T-helper 1 cell treated with Interleukin-12 subunit alpha and Interleukin-12 subunit beta and Interleukin-4 antibody, amounts not matched to agents 30 μg/mL and 1 μg/mL, for 36 hours (primary cell): ENCODE results near the gene ZBTB18.
"Not testable (repeated sequence)": the region's sequence is repeated elsewhere in the genome, so short reads cannot be mapped to it uniquely, and the experiment has no call there.

Experiments used
- H3K27ac Mint-ChIP-seq: one replicate; pipeline ENCODE4 v1.8.0; 2021; ENCODE audit warnings: mild to moderate bottlenecking, mixed read lengths
- H3K27me3 Mint-ChIP-seq: one replicate; pipeline ENCODE4 v1.8.0; 2021; ENCODE audit warnings: low read depth, mixed read lengths
- H3K36me3 Mint-ChIP-seq: one replicate; pipeline ENCODE4 v1.8.0; 2021; ENCODE audit warnings: low read depth, mixed read lengths
- H3K4me1 Mint-ChIP-seq: one replicate; pipeline ENCODE4 v1.8.0; 2021; ENCODE audit warnings: low read depth, mixed read lengths
- H3K4me3 Mint-ChIP-seq: one replicate; pipeline ENCODE4 v1.8.0; 2021; ENCODE audit warnings: mild to moderate bottlenecking, moderate library complexity, mixed read lengths
- H3K9me3 Mint-ChIP-seq: one replicate; pipeline ENCODE4 v1.8.0; 2021; ENCODE audit warnings: mixed read lengths

The ZBTB18 gene

GRCh38 chr1:244050835-244051444, at the start of gene ZBTB18:
Gene ZBTB18, plus strand, starts transcription at chr1:244051283. Its CDS starts 149 bp downstream, at chr1:244051432.
- peaks cover 15% of the 10 kb centered on the region for H3K36me3 Mint-ChIP-seq
- peaks cover 28% of the 10 kb centered on the region for H3K4me1 Mint-ChIP-seq
- peak within 1 kb of the TSS; percentile 98 for H3K4me3 Mint-ChIP-seq
- no peaks in the 10 kb centered on the region for H3K9me3 Mint-ChIP-seq
- no peak within 1 kb of the TSS for H3K27ac Mint-ChIP-seq
- peaks cover 29% of the 10 kb centered on the region for H3K27me3 Mint-ChIP-seq

- Mint-ChIP-seq H3K27ac (no peak overlapping the region), H3K9me3 (no peaks in the 10 kb centered on the region), H3K27me3 (no peaks in the 10 kb centered on the region), H3K4me3 (no peak overlapping the region), H3K36me3 (no peaks in the 10 kb centered on the region), H3K4me1 (peaks cover 12% of the 10 kb centered on the region)
Measured at GRCh38 chr1:244002721-244003120, 48.4 kb upstream of the ZBTB18 start.

GRCh38 chr1:244005455-244005854, 45.6 kb upstream of the ZBTB18 start:
- Mint-ChIP-seq H3K4me1 (peaks cover 12% of the 10 kb centered on the region), H3K4me3 (no peak overlapping the region), H3K36me3 (no peaks in the 10 kb centered on the region), H3K27me3 (no peaks in the 10 kb centered on the region), H3K27ac (no peak overlapping the region), H3K9me3 (no peaks in the 10 kb centered on the region)

GRCh38 chr1:244006381-244006901, 44.6 kb upstream of the ZBTB18 start:
- no peaks in the 10 kb centered on the region for H3K27me3 Mint-ChIP-seq
- H3K36me3 Mint-ChIP-seq = no peaks in the 10 kb centered on the region
- no peak overlapping the region for H3K27ac Mint-ChIP-seq
- no peak overlapping the region for H3K4me3 Mint-ChIP-seq
- peaks cover 12% of the 10 kb centered on the region for H3K4me1 Mint-ChIP-seq
- no peaks in the 10 kb centered on the region for H3K9me3 Mint-ChIP-seq

- no peak overlapping the region for H3K27ac Mint-ChIP-seq
- no peaks in the 10 kb centered on the region for H3K36me3 Mint-ChIP-seq
- no peak overlapping the region for H3K4me3 Mint-ChIP-seq
- H3K27me3 Mint-ChIP-seq = no peaks in the 10 kb centered on the region
- no peaks in the 10 kb centered on the region for H3K9me3 Mint-ChIP-seq
- H3K4me1 Mint-ChIP-seq = peaks cover 12% of the 10 kb centered on the region
Measured at GRCh38 chr1:244006961-244007360, 44.1 kb upstream of the ZBTB18 start.

GRCh38 chr1:244010191-244010590, 40.9 kb upstream of the ZBTB18 start:
- no peak overlapping the region for H3K4me3 Mint-ChIP-seq
- no peaks in the 10 kb centered on the region for H3K4me1 Mint-ChIP-seq
- H3K27ac Mint-ChIP-seq = no peak overlapping the region

GRCh38 chr1:244010703-244011123, 40.4 kb upstream of the ZBTB18 start:
- Mint-ChIP-seq H3K27ac (no peak overlapping the region), H3K9me3 (no peaks in the 10 kb centered on the region), H3K4me1 (no peaks in the 10 kb centered on the region), H3K27me3 (peaks cover 5% of the 10 kb centered on the region), H3K36me3 (no peaks in the 10 kb centered on the region), H3K4me3 (no peak overlapping the region)

More at GRCh38 chr1:244010191-244010590, 40.9 kb upstream of the ZBTB18 start:
- H3K9me3 Mint-ChIP-seq = no peaks in the 10 kb centered on the region
- peaks cover 2% of the 10 kb centered on the region for H3K27me3 Mint-ChIP-seq
- H3K36me3 Mint-ChIP-seq = no peaks in the 10 kb centered on the region

- Mint-ChIP-seq H3K27me3 (peaks cover 5% of the 10 kb centered on the region), H3K9me3 (no peaks in the 10 kb centered on the region), H3K4me1 (no peaks in the 10 kb centered on the region), H3K27ac (no peak overlapping the region), H3K36me3 (no peaks in the 10 kb centered on the region), H3K4me3 (no peak overlapping the region)
Measured at GRCh38 chr1:244011271-244011670, 39.8 kb upstream of the ZBTB18 start.

GRCh38 chr1:244011786-244012185, 39.3 kb upstream of the ZBTB18 start:
- no peak overlapping the region for H3K4me3 Mint-ChIP-seq
- no peaks in the 10 kb centered on the region for H3K36me3 Mint-ChIP-seq
- no peaks in the 10 kb centered on the region for H3K9me3 Mint-ChIP-seq
- H3K27me3 Mint-ChIP-seq = peaks cover 5% of the 10 kb centered on the region
- no peak overlapping the region for H3K27ac Mint-ChIP-seq
- H3K4me1 Mint-ChIP-seq = no peaks in the 10 kb centered on the region

- no peak overlapping the region for H3K4me3 Mint-ChIP-seq
- H3K27me3 Mint-ChIP-seq = peaks cover 8% of the 10 kb centered on the region
- H3K27ac Mint-ChIP-seq = no peak overlapping the region
- no peaks in the 10 kb centered on the region for H3K36me3 Mint-ChIP-seq
- H3K4me1 Mint-ChIP-seq = no peaks in the 10 kb centered on the region
- no peaks in the 10 kb centered on the region for H3K9me3 Mint-ChIP-seq
Measured at GRCh38 chr1:244012202-244012601, 38.9 kb upstream of the ZBTB18 start.

GRCh38 chr1:244013100-244013499, 38.0 kb upstream of the ZBTB18 start:
- Mint-ChIP-seq H3K4me3 (no peak overlapping the region), H3K27me3 (peaks cover 8% of the 10 kb centered on the region), H3K4me1 (no peaks in the 10 kb centered on the region), H3K27ac (no peak overlapping the region), H3K36me3 (no peaks in the 10 kb centered on the region), H3K9me3 (no peaks in the 10 kb centered on the region)

GRCh38 chr1:244014862-244015261, 36.2 kb upstream of the ZBTB18 start:
- not testable (repeated sequence) for H3K9me3 Mint-ChIP-seq, H3K36me3 Mint-ChIP-seq, H3K4me1 Mint-ChIP-seq

GRCh38 chr1:244019982-244020485, 31.0 kb upstream of the ZBTB18 start:
- Mint-ChIP-seq H3K9me3 (no peaks in the 10 kb centered on the region), H3K4me1 (no peaks in the 10 kb centered on the region), H3K4me3 (no peak overlapping the region), H3K36me3 (no peaks in the 10 kb centered on the region), H3K27me3 (peaks cover 16% of the 10 kb centered on the region), H3K27ac (no peak overlapping the region)

More at GRCh38 chr1:244014862-244015261, 36.2 kb upstream of the ZBTB18 start:
- H3K4me3 Mint-ChIP-seq, H3K27me3 Mint-ChIP-seq, H3K27ac Mint-ChIP-seq: not testable (repeated sequence)

- H3K27ac Mint-ChIP-seq = no peak overlapping the region
- no peaks in the 10 kb centered on the region for H3K36me3 Mint-ChIP-seq
- no peaks in the 10 kb centered on the region for H3K9me3 Mint-ChIP-seq
- H3K27me3 Mint-ChIP-seq = peaks cover 12% of the 10 kb centered on the region
- no peaks in the 10 kb centered on the region for H3K4me1 Mint-ChIP-seq
- no peak overlapping the region for H3K4me3 Mint-ChIP-seq
Measured at GRCh38 chr1:244021427-244021826, 29.7 kb upstream of the ZBTB18 start.

GRCh38 chr1:244022311-244022710, 28.8 kb upstream of the ZBTB18 start:
- Mint-ChIP-seq H3K9me3 (no peaks in the 10 kb centered on the region), H3K27me3 (peaks cover 9% of the 10 kb centered on the region), H3K27ac (no peak overlapping the region), H3K4me3 (no peak overlapping the region), H3K4me1 (no peaks in the 10 kb centered on the region), H3K36me3 (no peaks in the 10 kb centered on the region)
